Activated CD4-positive, alpha-beta T cell treated with anti-CD3 and anti-CD28 coated beads, Interleukin-2, amount 50 U/mL, for 4 hours (primary cell): ENCODE results near the gene IGSF5.

Experiments
- DNase-seq, 2 experiments: peaks; one replicate each; pipeline ENCODE4 v3.0.0-alpha.2; 2020

IGSF5 gene

DNA sequence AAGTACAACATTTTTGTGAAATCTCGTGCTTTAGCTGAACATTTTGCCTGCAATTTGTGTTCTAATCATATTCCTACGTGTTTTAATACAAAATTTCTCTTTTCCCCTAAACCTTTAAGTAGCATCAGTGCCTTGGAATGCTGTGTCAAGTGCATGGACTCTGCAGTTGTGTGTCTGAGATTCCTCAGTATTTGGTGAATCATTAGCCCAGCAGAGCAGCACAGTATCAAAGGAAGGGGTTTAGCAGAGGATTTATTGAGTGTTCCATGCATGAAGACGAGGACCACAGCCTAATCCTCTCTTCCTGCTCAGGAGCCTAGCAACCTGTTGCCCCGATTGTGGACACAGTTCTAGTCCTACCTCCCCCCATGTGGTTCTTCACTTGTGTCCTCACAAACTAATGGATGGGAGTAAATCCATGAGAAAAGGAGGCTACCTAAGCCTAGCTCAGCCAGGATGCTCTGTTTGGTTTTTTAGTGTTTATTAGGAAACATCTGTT is 92.9 kb downstream of the IGSF5 start:
- DNase-seq, result no peak

GRCh38 chr21:39840373-39841097 is 95.6 kb downstream of the IGSF5 start:
- no peak for DNase-seq

DNA sequence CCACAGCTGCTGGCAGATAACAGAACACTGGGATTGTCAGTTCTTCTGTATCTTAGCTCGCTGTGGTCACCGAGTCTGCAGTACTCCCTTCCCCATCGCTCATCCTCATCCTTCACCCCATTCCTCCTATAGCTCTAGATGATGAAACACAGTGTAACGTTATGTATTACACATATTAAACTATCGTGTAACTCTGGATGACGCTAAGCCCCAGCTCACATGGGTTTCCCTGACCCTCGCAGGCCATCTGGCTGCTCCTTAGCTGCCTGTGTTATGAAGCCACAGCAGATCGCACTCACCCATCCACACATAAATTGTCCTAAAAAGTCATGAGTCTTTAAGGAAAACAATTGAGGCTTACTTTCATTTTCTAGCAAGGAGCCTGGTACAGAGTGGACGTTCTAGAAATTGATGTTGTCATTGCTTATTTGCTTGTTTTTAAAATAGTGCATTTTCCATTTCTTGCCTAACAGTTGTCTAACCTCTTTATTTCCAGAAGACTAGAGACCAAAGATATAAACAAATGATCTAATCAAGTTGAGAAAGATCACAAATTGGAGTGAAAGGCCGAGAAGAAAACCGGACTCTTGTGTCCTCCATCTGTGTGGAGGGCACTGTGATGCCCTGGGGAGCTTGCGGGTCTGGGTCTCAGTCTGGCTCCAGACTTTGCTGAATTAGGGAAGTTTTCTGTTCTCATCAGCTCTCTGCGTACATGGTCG is 97.9 kb downstream of the IGSF5 start:
- no peak for DNase-seq

- no peak for DNase-seq
These were observed 98.5 kb downstream of the IGSF5 start for GRCh38 chr21:39843483-39843882.

GRCh38 chr21:39843916-39844315 is 98.9 kb downstream of the IGSF5 start:
- DNase-seq, result no peak

GRCh38 chr21:39845571-39846130 is 100.7 kb downstream of the IGSF5 start:
- DNase-seq, result no peak

GRCh38 chr21:39847877-39848276 is 102.9 kb downstream of the IGSF5 start:
- no peak for DNase-seq

DNA sequence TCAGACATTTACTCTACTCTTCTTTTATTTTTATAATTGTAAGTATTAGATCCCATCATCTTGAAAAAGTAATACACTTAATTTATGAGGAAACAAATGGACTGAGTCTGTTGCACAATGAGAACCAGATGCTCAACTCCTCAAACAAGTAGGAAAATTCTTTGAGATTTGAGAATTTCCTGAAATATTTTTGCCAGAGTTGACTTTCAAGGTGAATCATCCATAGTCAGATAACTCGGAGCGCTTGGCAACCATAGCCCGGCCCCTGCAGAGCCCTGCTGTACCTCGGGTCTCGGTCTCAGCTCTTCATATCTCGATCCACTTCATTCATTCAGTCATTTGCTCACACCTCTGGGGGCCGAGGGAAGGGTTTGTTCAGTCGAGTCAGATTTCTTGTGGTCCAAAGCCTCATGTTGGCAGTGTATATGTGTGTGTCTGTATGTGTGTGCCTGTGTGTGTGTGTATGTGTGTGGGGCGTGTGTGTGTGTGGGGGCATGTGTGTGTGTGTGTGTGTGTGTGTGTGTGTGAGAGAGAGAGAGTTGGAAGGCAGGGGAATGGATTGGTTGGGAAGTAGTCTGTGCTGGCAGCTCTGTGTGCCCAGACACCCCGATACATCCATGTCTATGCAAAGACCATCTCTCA is 104.2 kb downstream of the IGSF5 start:
- DNase-seq, result no peak

- DNase-seq, result no peak
These were observed 105.3 kb downstream of the IGSF5 start for GRCh38 chr21:39850333-39850732.

- DNase-seq, result no peak
These were observed 106.1 kb downstream of the IGSF5 start for GRCh38 chr21:39851002-39851618.
